Fibroblast of skin of right biceps (primary cell): ENCODE data around the gene ZDHHC22.

Experiments
- DNase-seq: peaks from one replicate; pipeline ENCODE4 v3.0.0-alpha.2; 2013

The ZDHHC22 gene

DNA sequence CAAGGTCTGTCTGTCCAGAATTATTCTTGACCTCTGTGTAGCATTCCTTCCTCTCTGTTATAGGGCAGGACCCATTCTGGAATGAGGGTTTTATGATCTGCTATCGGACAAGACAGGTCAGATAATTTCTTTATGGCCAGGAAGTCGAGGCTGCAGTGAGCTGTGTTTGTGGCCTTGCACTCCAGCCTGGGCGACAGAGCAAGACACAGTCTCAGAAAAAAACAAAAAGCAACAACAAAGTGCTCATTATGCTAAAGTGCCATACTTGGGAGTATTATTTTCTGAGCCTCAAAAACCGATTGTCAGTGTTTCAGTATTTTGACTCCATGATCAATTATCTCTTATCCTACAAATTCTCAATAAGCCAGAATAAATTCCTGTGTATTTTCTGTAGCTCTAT lies 39.4 kb downstream of the ZDHHC22 start:
- DNase-seq: no peak

DNA sequence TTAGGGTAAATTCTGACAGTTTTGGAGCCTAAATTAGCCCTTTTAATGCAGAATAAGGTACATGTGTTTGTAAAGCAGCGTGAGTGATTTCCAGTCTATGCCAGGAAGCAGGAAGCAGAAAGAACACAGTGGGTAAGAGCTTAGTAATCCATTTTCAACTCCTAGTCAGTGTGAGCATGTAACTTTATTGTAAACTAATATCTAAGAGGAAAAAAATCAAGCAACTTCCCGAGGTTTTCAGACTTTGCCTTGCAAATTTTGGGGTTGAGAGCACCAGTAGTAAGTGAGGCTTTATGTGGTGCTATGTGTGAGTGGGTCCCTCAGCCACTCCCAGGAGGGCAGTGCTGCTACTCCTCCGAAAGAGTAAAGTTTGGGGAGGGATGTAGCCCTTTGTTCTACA lies 40.6 kb downstream of the ZDHHC22 start:
- DNase-seq: no peak

DNA sequence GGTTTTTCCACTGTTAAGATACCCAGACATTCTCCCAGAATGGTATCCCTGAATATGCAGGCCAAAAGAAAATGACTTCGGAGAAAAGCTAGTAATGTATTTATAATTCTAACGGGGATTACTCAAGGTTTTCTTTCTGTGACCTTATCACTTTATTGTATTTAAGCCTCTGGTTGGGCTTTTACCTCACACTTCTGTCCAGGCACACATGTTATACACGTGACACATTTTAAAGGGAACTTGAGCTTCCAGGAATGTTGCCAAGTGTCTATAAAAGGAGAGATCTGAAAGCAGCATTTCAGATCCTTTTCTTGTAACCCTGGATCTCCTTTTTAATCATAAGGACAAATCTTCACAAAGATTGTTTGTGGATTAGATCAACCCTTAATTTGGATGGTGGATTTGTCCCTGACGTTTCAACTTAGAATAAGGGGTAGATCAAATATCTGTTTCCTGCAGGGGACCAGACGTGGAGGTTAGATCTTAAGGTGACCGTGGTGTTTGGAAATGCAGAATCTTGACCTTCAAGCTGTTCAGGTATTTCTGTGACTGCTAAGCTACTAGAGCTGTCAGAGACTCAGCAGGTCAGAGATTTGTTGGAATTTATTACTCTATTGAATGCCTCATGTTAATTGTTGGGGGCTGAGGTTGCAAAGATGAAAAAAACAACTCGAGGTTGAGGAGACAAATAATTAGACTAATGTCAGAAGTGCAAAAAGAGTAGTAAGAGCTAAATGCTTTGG lies 42.0 kb downstream of the ZDHHC22 start:
- DNase-seq: peak; percentile 75

DNA sequence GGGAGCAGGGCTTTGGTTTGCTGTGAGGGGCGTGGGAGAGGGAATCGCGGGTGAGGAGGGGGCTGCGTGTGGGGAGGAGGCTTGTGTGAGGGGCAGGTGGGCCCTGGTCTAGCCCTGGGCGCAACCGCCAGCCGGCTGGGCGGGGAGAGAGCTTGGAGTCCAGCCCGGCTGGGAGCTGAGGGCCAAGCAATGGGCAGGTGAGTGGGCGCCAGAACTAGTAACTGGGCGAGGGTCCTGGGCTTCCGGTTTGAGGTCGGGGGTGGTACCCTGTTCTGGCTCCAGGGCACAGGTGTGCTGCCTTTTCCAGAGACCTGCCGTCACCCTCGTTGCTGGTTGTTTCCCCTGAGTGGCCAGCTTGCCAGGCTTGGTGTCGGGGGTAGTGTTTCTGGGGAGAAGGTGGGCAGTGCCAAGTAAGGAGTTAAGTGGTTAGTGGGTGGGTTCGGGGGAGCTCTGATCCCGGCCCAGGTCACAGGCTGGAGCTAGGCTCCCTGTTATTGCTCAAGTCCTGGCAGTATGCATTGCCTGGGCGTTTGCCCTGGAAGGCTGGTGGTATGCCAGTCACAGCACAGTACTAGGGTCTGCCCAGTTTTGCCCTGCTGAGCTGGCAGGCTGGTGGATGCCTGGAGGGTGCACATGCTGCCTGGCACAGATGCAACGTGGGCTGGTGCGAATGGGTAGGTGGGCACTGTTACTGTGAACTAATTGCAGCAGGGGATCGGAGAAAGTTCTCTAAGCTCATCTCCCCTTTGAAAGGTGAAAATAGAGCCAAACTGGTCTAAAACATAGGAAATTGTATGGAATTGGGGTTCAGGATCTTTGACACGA lies 42.9 kb downstream of the ZDHHC22 start:
- no peak for DNase-seq

DNA sequence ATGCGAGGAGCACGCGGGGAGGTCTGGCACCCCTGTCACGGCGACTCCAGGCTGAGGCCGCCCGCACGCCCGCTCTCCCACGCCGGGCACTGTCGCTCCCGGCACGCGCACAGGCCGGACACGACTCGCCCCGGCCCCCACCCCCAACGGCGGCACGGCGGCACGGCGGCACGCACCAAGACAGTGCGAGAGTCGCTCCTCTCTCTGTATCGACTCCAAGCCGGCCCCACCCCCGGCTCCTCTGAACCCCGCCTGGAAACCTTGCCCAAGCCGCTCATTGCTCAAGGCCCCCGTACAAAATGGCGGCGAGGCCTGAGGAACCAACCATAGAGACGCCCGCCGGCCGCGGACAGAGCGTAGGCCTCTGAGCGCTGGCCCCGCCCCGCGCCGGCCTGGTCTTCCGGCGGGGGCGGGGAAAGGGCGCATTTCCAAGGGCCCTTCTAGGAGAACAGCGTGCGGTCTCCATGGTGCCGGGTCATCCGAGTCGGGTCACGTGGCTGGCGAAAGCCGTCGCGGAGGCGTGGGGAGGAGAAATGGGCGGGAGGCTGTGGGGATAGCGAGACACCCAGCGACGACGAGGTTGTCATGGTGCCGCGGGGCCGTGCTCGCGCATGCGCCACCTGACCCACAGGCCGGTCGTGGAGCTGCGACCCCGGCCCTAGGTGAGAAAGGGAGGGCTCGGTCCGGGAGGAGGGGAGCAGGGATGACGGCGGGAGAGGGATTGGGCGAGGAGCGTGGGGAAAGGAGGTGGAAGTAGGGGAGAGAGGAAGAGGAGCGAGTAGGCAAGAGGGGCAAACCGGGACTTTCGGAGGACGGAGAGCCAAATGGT lies 43.7 kb downstream of the ZDHHC22 start, which contains the start of gene CIPC:
TSS of gene CIPC (plus strand) at position 559 of the 829 bp plus-strand sequence. CDS start 7,451 bp downstream, outside the sequence.
- DNase-seq: peak; percentile 99

DNA sequence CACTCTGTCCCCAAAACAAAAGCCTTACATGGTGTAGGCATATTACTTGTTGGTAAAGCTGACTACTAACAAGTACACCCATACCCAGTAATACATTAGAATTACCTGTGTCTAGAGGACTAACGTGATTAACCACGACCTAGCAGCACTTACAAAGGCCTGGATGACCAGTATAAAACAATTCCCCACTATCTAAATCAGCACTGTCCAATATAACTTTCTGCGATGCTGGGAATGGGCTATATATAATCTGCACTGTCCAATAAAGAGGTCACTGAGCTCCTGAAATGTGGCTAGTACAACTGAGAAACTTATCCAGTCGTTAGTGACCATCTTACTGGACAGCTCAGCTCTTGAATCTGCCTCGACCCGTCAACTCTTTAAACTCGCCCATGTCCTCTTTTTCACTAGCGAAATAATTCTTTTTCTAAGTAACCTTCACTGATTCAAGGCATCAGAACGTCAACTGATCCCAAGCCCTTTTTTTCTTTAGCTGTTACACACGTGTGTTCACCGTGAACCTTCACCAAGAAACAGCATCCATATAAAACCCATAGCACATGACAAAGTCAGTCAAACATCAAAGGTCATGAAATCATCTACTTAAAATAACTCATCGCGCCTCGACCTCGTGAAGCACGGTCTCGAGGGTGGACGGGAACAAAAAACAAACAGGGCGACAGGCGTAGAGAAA lies 44.4 kb downstream of the ZDHHC22 start:
- no peak for DNase-seq

DNA sequence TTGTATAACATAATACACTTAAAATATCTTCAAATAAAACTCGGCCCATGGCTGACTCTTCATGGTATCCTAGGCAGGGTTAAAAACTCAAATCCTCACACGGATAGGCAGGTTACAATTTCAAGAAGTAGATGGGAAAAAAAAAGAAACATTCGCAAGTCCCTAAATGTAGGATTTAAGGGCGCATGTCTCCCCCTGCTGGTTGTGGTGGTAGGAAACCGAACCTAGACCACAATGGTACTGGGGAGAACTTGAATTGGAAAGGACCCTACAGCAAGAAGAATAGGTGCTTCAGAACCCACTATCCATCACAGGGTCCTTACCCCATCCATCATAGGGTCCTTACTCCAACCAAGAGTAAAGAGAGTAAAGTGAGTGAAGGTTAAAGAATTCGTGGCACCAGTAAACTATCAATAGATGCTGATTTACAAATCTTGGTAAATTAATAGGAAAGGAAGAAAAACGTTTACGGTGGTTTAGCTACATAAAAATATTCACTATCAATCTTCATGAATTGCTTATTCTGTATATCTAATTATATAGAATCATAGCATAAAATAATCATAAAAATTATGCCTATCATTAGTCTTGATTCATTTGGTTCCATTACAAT lies 46.8 kb downstream of the ZDHHC22 start:
- DNase-seq: peak; percentile 70

DNA sequence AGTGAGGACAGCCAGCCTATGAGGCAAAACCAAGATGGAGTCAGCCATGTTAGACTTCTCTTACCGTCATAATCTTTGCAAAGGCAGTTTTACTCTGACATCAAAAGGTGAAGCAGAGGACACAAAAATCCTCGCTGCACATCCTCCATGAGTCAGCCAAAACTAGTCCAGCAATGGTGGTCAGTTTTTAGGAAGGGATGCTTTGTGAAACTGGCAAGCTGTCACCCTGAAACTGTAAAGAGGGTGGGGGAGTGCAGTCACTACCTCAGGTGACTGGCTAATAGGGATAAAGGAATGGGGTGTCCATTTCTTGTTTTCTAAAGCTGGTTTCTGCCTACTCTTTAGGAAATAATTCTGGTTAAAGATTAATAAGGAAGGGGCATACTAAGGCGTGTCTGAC lies 48.9 kb downstream of the ZDHHC22 start:
- no peak for DNase-seq

DNA sequence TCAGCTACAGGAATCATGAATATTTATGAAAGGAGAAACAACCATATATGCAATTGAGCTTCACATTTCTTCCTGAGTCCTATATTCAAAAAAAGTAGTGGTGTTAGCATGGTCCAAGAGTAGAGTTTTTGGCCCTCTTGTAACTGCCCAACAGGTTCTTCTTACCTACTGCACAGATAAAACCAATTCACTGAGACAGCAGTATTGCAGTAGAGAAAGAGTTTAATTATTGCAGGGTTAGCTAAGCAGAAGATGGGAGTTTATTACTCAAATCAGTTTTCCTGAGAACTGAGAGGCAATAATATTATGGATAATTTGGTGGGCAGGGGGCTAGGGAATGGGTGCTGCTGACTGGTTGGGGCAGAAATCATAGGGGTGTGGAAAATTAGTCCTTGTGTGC lies 50.1 kb downstream of the ZDHHC22 start:
- DNase-seq: no peak

DNA sequence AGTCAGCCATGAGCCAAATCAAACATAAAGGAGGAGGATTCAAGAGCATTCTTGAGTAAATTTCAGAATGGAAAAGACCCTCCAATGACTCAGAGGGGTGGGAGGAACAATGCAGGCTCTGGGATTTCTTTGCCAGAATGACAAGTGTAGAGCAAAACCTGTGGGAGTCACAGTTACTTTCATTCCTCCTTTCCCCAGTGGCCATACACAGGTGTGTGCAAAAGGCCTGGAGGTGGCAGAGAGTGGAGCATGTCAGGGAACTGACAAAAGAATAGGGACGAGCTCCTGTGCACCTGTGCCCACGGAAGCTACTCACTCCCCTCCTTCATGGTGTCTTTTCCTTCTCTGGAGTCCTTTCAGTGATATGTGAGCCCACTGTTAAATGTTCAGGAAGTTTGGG lies 52.9 kb downstream of the ZDHHC22 start:
- no peak for DNase-seq

DNA sequence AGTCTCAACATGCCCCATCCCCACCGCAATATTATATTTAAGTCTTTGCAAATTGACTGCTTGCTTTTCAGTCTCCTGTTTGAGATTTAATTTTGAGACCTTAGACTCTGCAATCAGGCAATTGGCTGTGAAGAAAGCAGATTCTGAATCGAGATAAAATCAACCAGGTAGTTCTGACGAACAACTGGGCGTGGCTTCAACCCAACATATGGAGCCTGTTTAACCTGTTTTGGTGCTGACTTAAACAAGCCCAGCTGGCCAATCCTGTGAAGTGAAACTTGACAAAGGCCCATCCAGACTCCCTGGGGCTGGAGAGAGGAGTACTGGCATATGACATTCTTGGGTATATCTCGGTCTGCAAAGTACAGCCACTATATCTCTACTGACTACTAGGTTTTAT lies 53.4 kb downstream of the ZDHHC22 start:
- no peak for DNase-seq

DNA sequence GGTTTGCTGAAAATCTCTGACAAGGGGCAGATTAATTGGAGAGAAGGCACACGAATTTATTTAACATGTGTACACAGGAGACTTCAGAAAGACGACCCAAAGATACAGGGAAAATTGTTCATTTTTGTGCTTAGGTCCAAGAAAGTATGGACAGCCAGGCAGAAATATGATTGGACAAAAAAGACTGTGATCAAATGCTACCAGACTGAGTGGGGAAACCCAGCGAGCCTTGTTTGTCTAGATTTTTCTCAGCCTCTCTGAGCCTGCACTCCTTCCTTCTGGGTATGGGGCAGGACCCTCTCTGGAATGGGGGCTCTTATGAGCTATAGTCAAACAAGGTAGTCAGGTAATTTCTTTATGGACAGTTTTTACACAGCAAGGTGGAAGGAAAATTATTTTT lies 54.0 kb downstream of the ZDHHC22 start:
- no peak for DNase-seq

DNA sequence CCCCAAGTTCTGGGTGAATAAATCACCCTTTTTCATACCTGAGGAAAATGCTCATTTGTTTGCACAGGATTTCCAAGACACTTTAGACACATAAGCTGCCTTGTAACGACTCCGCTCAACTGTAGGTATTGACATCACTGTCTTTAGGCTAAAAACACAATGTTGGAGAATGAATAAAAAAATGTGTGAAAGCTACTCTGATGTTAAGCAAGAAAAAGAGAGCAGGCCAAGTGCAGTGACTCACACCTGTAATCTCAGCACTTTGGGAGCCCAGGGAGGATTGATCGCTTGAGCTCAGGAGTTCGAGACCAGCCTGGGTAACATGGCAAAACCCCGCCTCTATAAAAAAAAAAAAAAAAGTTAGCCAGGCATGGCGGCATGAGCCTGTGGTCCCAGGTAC lies 54.6 kb downstream of the ZDHHC22 start:
- no peak for DNase-seq

DNA sequence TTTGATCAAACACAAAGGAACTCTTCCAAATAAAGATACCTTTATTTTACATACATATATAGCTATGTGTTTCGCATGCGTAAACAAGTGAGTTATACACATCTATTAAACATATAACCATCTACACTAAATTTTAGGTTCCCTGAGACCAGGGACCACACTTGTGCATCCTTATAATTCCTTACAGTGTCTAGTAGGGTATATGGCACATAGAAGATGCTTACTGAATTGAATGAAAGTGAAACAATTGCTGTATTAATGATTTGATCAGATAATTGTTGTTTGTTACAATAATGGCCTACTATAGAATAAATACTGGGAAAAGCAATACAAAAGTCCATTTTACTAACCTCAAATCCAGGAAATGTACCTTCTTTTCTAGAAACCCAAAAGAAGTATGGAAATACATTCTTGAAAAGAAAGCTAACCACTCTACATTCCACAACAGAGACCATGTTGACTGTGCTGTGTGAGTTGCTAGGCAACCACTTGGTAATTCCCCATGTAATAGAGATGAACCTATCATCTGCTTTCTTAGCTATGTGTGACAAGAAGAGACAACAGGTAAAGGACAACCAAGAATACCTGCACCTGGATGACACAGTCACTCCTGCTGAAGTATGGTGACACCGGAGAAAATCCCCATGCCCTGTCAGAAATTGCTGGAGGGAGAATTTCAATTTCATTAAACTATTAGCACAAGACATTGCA lies 55.4 kb downstream of the ZDHHC22 start:
- peak; percentile 45 for DNase-seq

DNA sequence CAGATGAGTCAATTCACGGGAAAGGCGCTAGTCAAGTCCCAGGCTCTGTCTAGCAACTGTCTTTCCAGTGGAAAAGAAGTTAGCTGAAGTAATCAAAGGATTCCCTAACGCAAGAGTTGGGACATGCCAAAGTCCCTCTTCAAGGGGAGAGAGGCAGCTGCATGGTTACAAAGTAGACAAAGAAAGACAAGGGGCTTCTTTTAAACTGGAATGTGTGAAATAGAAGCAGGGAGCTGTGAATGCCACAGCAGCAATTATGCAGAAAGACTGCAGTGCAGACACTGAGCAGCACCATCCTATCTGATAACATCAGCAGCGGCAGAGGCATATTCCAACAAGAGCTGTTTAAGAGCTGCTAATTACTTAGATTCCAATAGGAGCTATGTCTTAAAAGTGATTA lies 56.1 kb downstream of the ZDHHC22 start:
- no peak for DNase-seq

DNA sequence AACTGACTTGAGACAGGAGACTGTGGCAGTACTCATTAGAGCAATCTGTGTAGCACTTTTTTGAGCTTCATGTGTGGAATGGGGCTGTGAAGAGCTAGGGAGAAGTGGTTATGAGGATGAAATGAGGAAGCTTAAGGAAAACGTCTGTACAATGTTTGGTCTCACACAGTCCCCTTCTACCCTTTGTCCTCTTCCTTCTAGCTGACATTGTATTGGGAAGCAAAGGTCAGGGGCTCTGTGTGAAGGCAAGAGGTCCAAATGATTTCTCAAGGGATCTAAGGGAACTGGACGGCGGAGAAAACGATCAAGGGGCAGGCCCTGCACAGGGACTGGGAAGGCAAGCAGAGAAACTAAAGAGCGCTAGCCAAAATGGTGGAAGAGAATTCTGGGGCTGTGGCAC lies 56.6 kb downstream of the ZDHHC22 start:
- no peak for DNase-seq

DNA sequence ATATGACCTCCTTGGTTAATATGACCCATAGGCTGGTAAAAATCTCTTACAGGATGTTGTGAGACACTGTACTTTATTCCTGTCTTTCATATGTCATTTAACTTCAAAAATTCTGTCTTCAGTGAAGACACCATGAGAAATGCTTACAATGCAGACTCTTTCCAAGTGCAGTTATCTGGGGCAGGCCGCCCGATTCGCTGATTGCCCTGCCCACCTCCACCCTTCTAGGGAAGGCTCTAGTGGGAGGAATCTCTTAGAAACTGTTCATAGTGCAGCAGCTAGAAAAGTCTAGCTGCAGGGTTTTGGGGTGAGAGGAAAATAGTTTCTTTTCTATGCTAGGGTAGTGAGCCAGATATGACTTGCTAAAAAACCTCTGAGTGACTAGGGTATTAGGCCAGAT lies 58.5 kb downstream of the ZDHHC22 start:
- DNase-seq: no peak

DNA sequence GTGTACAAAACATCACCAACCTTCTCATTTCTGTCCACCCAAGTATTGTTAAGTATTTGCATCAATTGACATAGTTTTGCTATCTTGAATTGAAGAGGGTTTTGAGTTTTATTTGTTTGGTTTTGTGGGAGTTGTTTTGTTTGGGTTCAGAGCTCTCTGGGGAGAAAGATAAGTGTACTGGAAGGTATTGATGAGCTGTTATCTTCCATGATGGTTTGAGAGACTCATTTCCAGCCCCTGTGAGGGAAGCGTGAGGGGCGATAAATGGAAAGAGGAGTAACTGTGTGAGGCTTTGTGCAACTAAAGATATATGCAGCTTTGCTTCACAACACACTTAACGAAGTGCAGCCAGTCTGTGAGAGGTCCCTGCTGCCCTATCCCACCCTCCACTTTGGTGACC lies 59.2 kb downstream of the ZDHHC22 start:
- no peak for DNase-seq
